Progenitor cell of endocrine pancreas (in vitro differentiated cells): ENCODE results near the gene MT3. TPM values are rescaled to one million over a fixed set of nuclear protein-coding genes. Genes with fewer than 3 reads are reported as not detected.

Experiments used
- DNase-seq: peaks from one replicate; pipeline ENCODE4 v3.0.0; 2021; ENCODE audit warnings: low spot score; ENCODE audit not compliant: unreplicated experiment
- H3K27ac Mint-ChIP-seq: 2 replicates; pipeline ENCODE4 v1.8.0; 2021; ENCODE audit warnings: mild to moderate bottlenecking, moderate library complexity, mixed read lengths
- H3K27me3 Mint-ChIP-seq: 2 replicates; pipeline ENCODE4 v1.8.0; 2021; ENCODE audit warnings: mixed read lengths
- H3K36me3 Mint-ChIP-seq: 2 replicates; pipeline ENCODE4 v1.8.0; 2022; ENCODE audit warnings: mixed read lengths; ENCODE audit not compliant: insufficient read depth
- H3K4me1 Mint-ChIP-seq: 2 replicates; pipeline ENCODE4 v1.8.0; 2021; ENCODE audit warnings: low read depth, mixed read lengths
- H3K4me3 Mint-ChIP-seq: 2 replicates; pipeline ENCODE4 v1.8.0; 2021; ENCODE audit warnings: low read depth, mild to moderate bottlenecking, moderate library complexity, mixed read lengths
- H3K9me3 Mint-ChIP-seq: 2 replicates; pipeline ENCODE4 v1.8.0; 2021; ENCODE audit warnings: low read depth, mixed read lengths
- CTCF ChIP-seq: fragments of 200-600 bp; sonication (generic); IDR thresholded peaks from one replicate; pipeline ENCODE4 v1.5.0; 2021; ENCODE audit warnings: antibody characterized with exemption, mild to moderate bottlenecking; ENCODE audit not compliant: unreplicated experiment
- total RNA-seq: library from RNA; stranded (reverse); gene quantifications from 2 replicates; pipeline ENCODE4 v1.2.1, GENCODE V29; 2021

MT3 gene
- total RNA-seq, 1 donor from 2014 or later, result not detected

- H3K9me3 Mint-ChIP-seq, result no peaks in the 10 kb centered on the region
- H3K4me1 Mint-ChIP-seq, result no peaks in the 10 kb centered on the region
- no peaks in the 10 kb centered on the region for H3K36me3 Mint-ChIP-seq
- H3K4me3 Mint-ChIP-seq, result no peak overlapping the region
- DNase-seq, result no peak
- peaks cover 20% of the 10 kb centered on the region for H3K27me3 Mint-ChIP-seq
- H3K27ac Mint-ChIP-seq, result no peak overlapping the region
- no peak for TF ChIP-seq CTCF
These were observed 40.2 kb upstream of the MT3 start for GRCh38 chr16:56549161-56549560.

- no peak for DNase-seq
- Mint-ChIP-seq H3K4me1 (no peaks in the 10 kb centered on the region), H3K27ac (no peak overlapping the region), H3K9me3 (no peaks in the 10 kb centered on the region), H3K36me3 (no peaks in the 10 kb centered on the region), H3K4me3 (no peak overlapping the region), H3K27me3 (peaks cover 25% of the 10 kb centered on the region)
- no peak for TF ChIP-seq CTCF
These were observed 39.5 kb upstream of the MT3 start for GRCh38 chr16:56549744-56550385.

- H3K27ac Mint-ChIP-seq, result no peak overlapping the region
- no peaks in the 10 kb centered on the region for H3K4me1 Mint-ChIP-seq
- peaks cover 29% of the 10 kb centered on the region for H3K27me3 Mint-ChIP-seq
- no peak overlapping the region for H3K4me3 Mint-ChIP-seq
- no peaks in the 10 kb centered on the region for H3K9me3 Mint-ChIP-seq
- no peaks in the 10 kb centered on the region for H3K36me3 Mint-ChIP-seq
- TF ChIP-seq CTCF, result no peak
- no peak for DNase-seq
These were observed 37.3 kb upstream of the MT3 start for GRCh38 chr16:56551796-56552738.

- no peak overlapping the region for H3K27ac Mint-ChIP-seq
- no peaks in the 10 kb centered on the region for H3K36me3 Mint-ChIP-seq
- no peak for DNase-seq
- H3K4me1 Mint-ChIP-seq, result no peaks in the 10 kb centered on the region
- TF ChIP-seq CTCF, result no peak
- H3K4me3 Mint-ChIP-seq, result no peak overlapping the region
- peaks cover 40% of the 10 kb centered on the region for H3K27me3 Mint-ChIP-seq
- H3K9me3 Mint-ChIP-seq, result no peaks in the 10 kb centered on the region
These were observed 34.9 kb upstream of the MT3 start for GRCh38 chr16:56554441-56554840.

- no peak for DNase-seq
- TF ChIP-seq CTCF, result no peak
- Mint-ChIP-seq H3K27me3 (peaks cover 38% of the 10 kb centered on the region), H3K27ac (no peak overlapping the region), H3K4me3 (no peak overlapping the region), H3K4me1 (no peaks in the 10 kb centered on the region), H3K36me3 (no peaks in the 10 kb centered on the region), H3K9me3 (no peaks in the 10 kb centered on the region)
These were observed 31.1 kb upstream of the MT3 start for GRCh38 chr16:56558024-56558747.
